MM.1S (cell line): ENCODE data around the gene TAAR2.

Experiments used
- DNase-seq: peaks from one replicate; pipeline ENCODE4 v3.0.0-alpha.2; 2015
- H2AFZ ChIP-seq: fragments of 300-600 bp; sonication (generic); 2 replicates; pipeline ENCODE4 v1.6.0; 2016; ENCODE audit warnings: antibody characterized with exemption, low read length
- H3F3A ChIP-seq: fragments of 300-600 bp; sonication (generic); 2 replicates; pipeline ENCODE4 v1.6.1; 2016; ENCODE audit warnings: mild to moderate bottlenecking, antibody characterized with exemption, low read length, moderate library complexity, mixed read lengths; ENCODE audit not compliant: insufficient read depth
- H3K27ac ChIP-seq: fragments of 300-600 bp; sonication (generic); 2 replicates; pipeline ENCODE4 v1.5.1; 2016; ENCODE audit warnings: mild to moderate bottlenecking, low read length
- H3K27me3 ChIP-seq: fragments of 300-600 bp; sonication (generic); replicated peaks from 2 replicates; pipeline ENCODE4 v1.6.0; 2016; ENCODE audit warnings: low read length; ENCODE audit not compliant: insufficient read depth
- H3K36me3 ChIP-seq: fragments of 300-600 bp; sonication (generic); replicated peaks from 2 replicates; pipeline ENCODE4 v1.6.1; 2016; ENCODE audit warnings: mild to moderate bottlenecking, low read length, mixed read lengths; ENCODE audit not compliant: insufficient read depth
- H3K4me1 ChIP-seq: fragments of 300-600 bp; sonication (generic); 2 replicates; pipeline ENCODE4 v1.6.1; 2016; ENCODE audit warnings: low read length, mixed read lengths
- H3K4me2 ChIP-seq: fragments of 300-600 bp; sonication (generic); 2 replicates; pipeline ENCODE4 v1.6.0; 2016; ENCODE audit warnings: low read depth, low read length
- H3K4me3 ChIP-seq: fragments of 300-600 bp; sonication (generic); 2 replicates; pipeline ENCODE4 v1.5.1; 2016; ENCODE audit warnings: low read length, mixed read lengths
- H3K79me2 ChIP-seq: fragments of 300-600 bp; sonication (generic); 2 replicates; pipeline ENCODE4 v1.6.1; 2016; ENCODE audit warnings: mixed run types, low read length, mixed read lengths
- H3K9ac ChIP-seq: fragments of 300-600 bp; sonication (generic); 2 replicates; pipeline ENCODE4 v1.6.1; 2016; ENCODE audit warnings: low read length, mixed read lengths
- H3K9me2 ChIP-seq: fragments of 300-600 bp; sonication (generic); replicated peaks from 2 replicates; pipeline ENCODE4 v1.6.1; 2016; ENCODE audit warnings: mild to moderate bottlenecking, low read length, mixed read lengths; ENCODE audit not compliant: insufficient read depth
- H3K9me3 ChIP-seq: fragments of 300-600 bp; sonication (generic); replicated peaks from 2 replicates; pipeline ENCODE4 v1.6.1; 2016; ENCODE audit warnings: mild to moderate bottlenecking, low read length, mixed read lengths; ENCODE audit not compliant: insufficient read depth
- H4K20me1 ChIP-seq: fragments of 300-600 bp; sonication (generic); 2 replicates; pipeline ENCODE4 v1.6.1; 2016; ENCODE audit warnings: mild to moderate bottlenecking, low read length, moderate library complexity, mixed read lengths; ENCODE audit not compliant: insufficient read depth
- CTCF ChIP-seq: fragments of 300-600 bp; sonication (generic); IDR thresholded peaks from 2 replicates; pipeline ENCODE4 v1.5.1; 2016; ENCODE audit warnings: antibody characterized with exemption, low read length, mixed read lengths
- EZH2 ChIP-seq: fragments of 300-600 bp; sonication (generic); optimal IDR thresholded peaks from 2 replicates; pipeline ENCODE3; 2017; ENCODE audit warnings: low read depth, mild to moderate bottlenecking, antibody characterized with exemption, low read length, mixed read lengths
- EZH2phosphoT487 ChIP-seq: fragments of 300-600 bp; sonication (generic); IDR thresholded peaks from 2 replicates; pipeline ENCODE4 v1.6.1; 2018; ENCODE audit warnings: antibody characterized with exemption, low read length

The TAAR2 gene

GRCh38 chr6:132663661-132664060, 39.6 kb upstream of the TAAR2 start:
- no peak overlapping the region for H3K4me2 ChIP-seq
- no peaks in the 10 kb centered on the region for H3K27me3 ChIP-seq
- no peak overlapping the region for H3K4me3 ChIP-seq
- TF ChIP-seq EZH2 (no peak), CTCF (no peak), EZH2phosphoT487 (no peak)
- no peaks in the 10 kb centered on the region for H3K36me3 ChIP-seq
- H3K9ac ChIP-seq, result no peak overlapping the region
- DNase-seq, result no peak
- no peaks in the 10 kb centered on the region for H3F3A ChIP-seq
- H3K4me1 ChIP-seq, result no peaks in the 10 kb centered on the region
- H2AFZ ChIP-seq, result no peak overlapping the region
- no peaks in the 10 kb centered on the region for H3K9me2 ChIP-seq
- H4K20me1 ChIP-seq, result no peaks in the 10 kb centered on the region
- H3K27ac ChIP-seq, result no peak overlapping the region
- H3K79me2 ChIP-seq, result no peaks in the 10 kb centered on the region
- H3K9me3 ChIP-seq, result no peaks in the 10 kb centered on the region

GRCh38 chr6:132661906-132662305, 37.8 kb upstream of the TAAR2 start:
- H3K9me2 ChIP-seq, result no peaks in the 10 kb centered on the region
- no peak overlapping the region for H3K9ac ChIP-seq
- no peak for DNase-seq
- no peaks in the 10 kb centered on the region for H3K4me1 ChIP-seq
- no peak overlapping the region for H2AFZ ChIP-seq
- no peaks in the 10 kb centered on the region for H3K27me3 ChIP-seq
- no peak overlapping the region for H3K27ac ChIP-seq
- H3F3A ChIP-seq, result no peaks in the 10 kb centered on the region
- no peaks in the 10 kb centered on the region for H3K36me3 ChIP-seq
- H3K9me3 ChIP-seq, result no peaks in the 10 kb centered on the region
- H4K20me1 ChIP-seq, result no peaks in the 10 kb centered on the region
- H3K4me3 ChIP-seq, result no peak overlapping the region
- no peaks in the 10 kb centered on the region for H3K79me2 ChIP-seq
- TF ChIP-seq CTCF, result no peak
- H3K4me2 ChIP-seq, result no peak overlapping the region

GRCh38 chr6:132659082-132659481, 35.0 kb upstream of the TAAR2 start, which contains the start of gene TAAR1:
Gene TAAR1, minus strand, starts transcription at chr6:132659182. Its CDS starts 13,179 bp downstream, at chr6:132646003.
- Histone ChIP-seq H2AFZ (no peak within 1 kb of the TSS), H4K20me1 (no peaks in the 10 kb centered on the region), H3F3A (no peaks in the 10 kb centered on the region), H3K9me3 (no peaks in the 10 kb centered on the region), H3K36me3 (no peaks in the 10 kb centered on the region), H3K4me3 (no peak within 1 kb of the TSS), H3K4me1 (no peaks in the 10 kb centered on the region), H3K79me2 (no peaks in the 10 kb centered on the region), H3K27me3 (no peaks in the 10 kb centered on the region; the same call in 1 of the 2 replicates), H3K9me2 (no peaks in the 10 kb centered on the region), H3K4me2 (no peak within 1 kb of the TSS), H3K27ac (no peak within 1 kb of the TSS), H3K9ac (no peak within 1 kb of the TSS)
- no peak for DNase-seq
- no peak for TF ChIP-seq EZH2
- no peak for TF ChIP-seq CTCF

GRCh38 chr6:132651062-132651461, 27.0 kb upstream of the TAAR2 start:
- no peaks in the 10 kb centered on the region for H3K36me3 ChIP-seq
- H3K9ac ChIP-seq, result no peak overlapping the region
- no peaks in the 10 kb centered on the region for H4K20me1 ChIP-seq
- no peak for DNase-seq
- no peak for TF ChIP-seq EZH2
- TF ChIP-seq CTCF, result no peak
- no peak for TF ChIP-seq EZH2phosphoT487
- H3K27me3 ChIP-seq, result no peaks in the 10 kb centered on the region; the same call in 1 of the 2 replicates
- no peak overlapping the region for H3K4me3 ChIP-seq
- no peaks in the 10 kb centered on the region for H3K9me3 ChIP-seq
- H3K4me1 ChIP-seq, result no peaks in the 10 kb centered on the region
- H3F3A ChIP-seq, result no peaks in the 10 kb centered on the region
- no peaks in the 10 kb centered on the region for H3K79me2 ChIP-seq
- H2AFZ ChIP-seq, result no peak overlapping the region
- no peak overlapping the region for H3K27ac ChIP-seq
- no peaks in the 10 kb centered on the region for H3K9me2 ChIP-seq
- H3K4me2 ChIP-seq, result no peak overlapping the region
